Adipocyte (in vitro differentiated cells): ENCODE data around the gene ZNF740.
A peak's percentile ranks its signal among the peaks of the same experiment; 100 is the strongest.

Source experiments
- DNase-seq: peaks from one replicate; pipeline ENCODE4 v3.0.0-alpha.2; 2015; ENCODE audit warnings: low read depth
- H3K27me3 ChIP-seq: replicated peaks from 2 replicates; pipeline ENCODE4 v1.7.0; 2013; ENCODE audit warnings: mild to moderate bottlenecking, low read length, moderate library complexity; ENCODE audit not compliant: control insufficient read depth, insufficient read depth
- H3K36me3 ChIP-seq: 2 replicates; pipeline ENCODE4 v1.7.0; 2013; ENCODE audit warnings: low read length, mild to moderate bottlenecking, moderate library complexity; ENCODE audit not compliant: control insufficient read depth, insufficient read depth, severe bottlenecking
- H3K4me1 ChIP-seq: 2 replicates; pipeline ENCODE4 v1.7.0; 2013; ENCODE audit warnings: mild to moderate bottlenecking, low read length, moderate library complexity; ENCODE audit not compliant: control insufficient read depth, insufficient read depth
- H3K4me3 ChIP-seq: 2 replicates; pipeline ENCODE4 v1.7.0; 2013; ENCODE audit warnings: mild to moderate bottlenecking, low read length, moderate library complexity
- H3K9ac ChIP-seq: 2 replicates; pipeline ENCODE4 v1.7.0; 2013; ENCODE audit warnings: mild to moderate bottlenecking, low read length, moderate library complexity
- H3K9me3 ChIP-seq: 2 replicates; pipeline ENCODE4 v1.7.0; 2013; ENCODE audit warnings: mild to moderate bottlenecking, low read length, moderate library complexity; ENCODE audit not compliant: control insufficient read depth

The ZNF740 gene

GRCh38 chr12:53208435-53208834, 27.9 kb downstream of the ZNF740 start:
- Histone ChIP-seq H3K36me3 (peaks cover 27% of the 10 kb centered on the region), H3K9me3 (no peaks in the 10 kb centered on the region), H3K4me1 (peaks cover 36% of the 10 kb centered on the region), H3K9ac (no peak overlapping the region), H3K4me3 (no peak overlapping the region), H3K27me3 (no peaks in the 10 kb centered on the region)
- DNase-seq = no peak

- Histone ChIP-seq H3K9ac (peak overlapping the region; percentile 16), H3K4me3 (no peak overlapping the region), H3K27me3 (no peaks in the 10 kb centered on the region), H3K9me3 (no peaks in the 10 kb centered on the region), H3K4me1 (peaks cover 36% of the 10 kb centered on the region), H3K36me3 (peaks cover 31% of the 10 kb centered on the region)
- no peak for DNase-seq
These were observed 28.4 kb downstream of the ZNF740 start for GRCh38 chr12:53208877-53209463.

DNA sequence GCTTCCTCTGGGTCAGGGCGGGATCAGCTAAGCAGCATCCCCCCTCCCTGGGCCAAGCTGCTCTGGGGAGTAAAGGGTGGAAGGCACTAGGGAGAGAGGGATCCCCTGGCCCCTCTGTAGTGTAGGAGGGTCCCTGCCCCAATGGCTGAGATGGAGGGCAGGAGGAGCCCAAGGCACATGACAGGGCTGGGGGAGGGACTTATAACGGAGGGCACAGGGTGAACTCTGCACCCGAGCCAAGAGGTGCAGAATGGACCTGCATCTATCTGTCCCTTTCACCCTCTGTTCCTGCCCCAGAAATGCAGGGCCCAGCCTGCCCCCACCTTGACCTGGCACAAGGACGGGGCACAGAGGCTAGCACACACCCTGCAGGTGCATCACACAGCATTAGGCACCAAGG, 30.3 kb downstream of the ZNF740 start:
- H3K4me3 ChIP-seq = no peak overlapping the region
- no peak for DNase-seq
- H3K4me1 ChIP-seq = peaks cover 28% of the 10 kb centered on the region
- no peak overlapping the region for H3K9ac ChIP-seq
- H3K9me3 ChIP-seq = no peaks in the 10 kb centered on the region
- no peaks in the 10 kb centered on the region for H3K27me3 ChIP-seq
- H3K36me3 ChIP-seq = peaks cover 43% of the 10 kb centered on the region

- no peaks in the 10 kb centered on the region for H3K27me3 ChIP-seq
- H3K4me3 ChIP-seq = no peak overlapping the region
- H3K9me3 ChIP-seq = no peaks in the 10 kb centered on the region
- peaks cover 43% of the 10 kb centered on the region for H3K36me3 ChIP-seq
- peaks cover 21% of the 10 kb centered on the region for H3K4me1 ChIP-seq
- H3K9ac ChIP-seq = no peak overlapping the region
- DNase-seq = no peak
These were observed 31.2 kb downstream of the ZNF740 start for GRCh38 chr12:53211476-53212381.

DNA sequence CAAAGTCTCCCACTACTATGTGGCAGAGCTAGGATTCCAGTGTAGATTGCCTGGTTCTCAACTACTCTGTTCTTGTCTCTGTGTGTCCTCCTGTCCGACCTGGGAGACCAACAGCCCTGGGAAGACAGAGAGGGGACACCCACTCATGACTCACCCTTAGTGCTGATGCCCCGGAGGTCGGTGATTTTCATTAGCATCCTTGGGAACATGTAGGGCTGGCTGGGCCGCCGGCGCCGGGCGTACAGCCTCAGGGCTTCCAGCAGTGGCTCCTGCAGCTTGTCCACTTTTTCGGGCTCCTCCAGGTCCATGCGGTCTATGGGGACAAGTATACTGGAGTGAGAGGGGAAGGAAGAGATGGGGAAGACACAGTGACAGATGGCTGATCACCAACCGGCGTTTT, 32.4 kb downstream of the ZNF740 start:
- Histone ChIP-seq H3K9me3 (no peaks in the 10 kb centered on the region), H3K27me3 (no peaks in the 10 kb centered on the region), H3K36me3 (peaks cover 43% of the 10 kb centered on the region), H3K4me1 (peaks cover 28% of the 10 kb centered on the region), H3K4me3 (no peak overlapping the region), H3K9ac (peak overlapping the region; percentile 23)
- no peak for DNase-seq

- H3K4me1 ChIP-seq = peaks cover 28% of the 10 kb centered on the region
- DNase-seq = peak; percentile 87
- H3K9ac ChIP-seq = peak overlapping the region; percentile 23
- no peak overlapping the region for H3K4me3 ChIP-seq
- H3K36me3 ChIP-seq = peaks cover 43% of the 10 kb centered on the region
- no peaks in the 10 kb centered on the region for H3K9me3 ChIP-seq
- no peaks in the 10 kb centered on the region for H3K27me3 ChIP-seq
These were observed 32.8 kb downstream of the ZNF740 start for GRCh38 chr12:53213348-53213747.

DNA sequence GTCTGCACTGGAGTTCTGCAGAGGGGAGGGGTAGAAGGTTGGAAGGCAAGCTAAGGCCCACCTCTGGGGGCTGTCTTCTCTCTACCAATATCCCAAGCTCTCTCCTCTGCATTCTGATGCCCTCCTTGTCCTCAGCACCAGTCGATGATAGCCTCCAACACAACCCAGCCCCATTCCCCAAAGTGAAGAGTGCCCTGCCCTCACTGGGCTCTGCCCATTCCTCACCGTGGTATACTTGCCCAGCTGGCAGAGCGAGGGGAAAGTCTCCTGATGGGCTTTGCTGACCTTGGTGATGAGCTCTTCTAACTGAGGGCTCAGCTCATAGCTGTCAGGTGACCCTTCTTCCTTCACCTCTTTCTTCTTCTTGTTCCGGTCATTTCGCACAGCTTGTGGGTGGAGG, 33.7 kb downstream of the ZNF740 start:
- Histone ChIP-seq H3K4me1 (peaks cover 21% of the 10 kb centered on the region), H3K36me3 (peaks cover 43% of the 10 kb centered on the region), H3K9me3 (no peaks in the 10 kb centered on the region), H3K27me3 (no peaks in the 10 kb centered on the region), H3K9ac (no peak overlapping the region), H3K4me3 (no peak overlapping the region)
- DNase-seq = no peak

DNA sequence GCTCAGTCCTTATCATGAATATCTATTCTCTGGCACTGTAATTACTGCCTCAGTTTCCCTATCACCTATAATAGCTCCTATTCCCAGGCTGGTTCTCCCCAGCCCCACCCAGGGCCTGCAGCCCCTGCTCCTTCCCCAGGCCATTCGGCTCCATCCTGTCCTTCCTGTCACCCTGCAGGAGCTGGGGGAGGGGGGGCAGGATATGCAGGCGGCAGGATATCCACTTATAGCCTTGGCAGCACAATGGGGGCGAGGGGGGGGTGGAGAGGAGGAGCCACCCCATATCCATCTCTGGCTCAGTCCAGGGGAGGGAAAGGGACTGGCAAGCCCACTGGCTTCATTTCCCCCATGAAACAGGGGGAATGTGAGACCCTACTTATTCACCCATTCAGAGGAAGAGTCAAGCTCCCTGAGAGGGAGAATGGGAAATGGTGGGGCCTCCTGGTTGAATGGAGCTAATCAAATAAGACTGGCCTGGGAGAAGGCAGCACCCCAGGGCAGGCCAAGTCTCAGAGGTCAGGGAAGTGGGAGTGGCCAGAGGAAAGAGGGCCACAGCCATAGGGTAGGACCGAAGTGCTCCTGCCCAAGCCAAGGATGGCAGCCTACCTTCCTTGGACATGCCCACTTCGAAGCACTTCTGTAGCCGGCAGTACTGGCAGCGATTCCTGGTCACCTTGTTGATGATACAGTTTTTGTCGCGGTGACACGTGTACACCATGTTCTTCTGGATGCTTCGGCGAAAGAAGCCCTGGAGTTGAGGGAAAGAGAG, 34.3 kb downstream of the ZNF740 start:
- Histone ChIP-seq H3K36me3 (peaks cover 43% of the 10 kb centered on the region), H3K27me3 (no peaks in the 10 kb centered on the region), H3K9ac (no peak overlapping the region), H3K4me1 (peaks cover 20% of the 10 kb centered on the region), H3K9me3 (no peaks in the 10 kb centered on the region), H3K4me3 (no peak overlapping the region)
- no peak for DNase-seq

DNA sequence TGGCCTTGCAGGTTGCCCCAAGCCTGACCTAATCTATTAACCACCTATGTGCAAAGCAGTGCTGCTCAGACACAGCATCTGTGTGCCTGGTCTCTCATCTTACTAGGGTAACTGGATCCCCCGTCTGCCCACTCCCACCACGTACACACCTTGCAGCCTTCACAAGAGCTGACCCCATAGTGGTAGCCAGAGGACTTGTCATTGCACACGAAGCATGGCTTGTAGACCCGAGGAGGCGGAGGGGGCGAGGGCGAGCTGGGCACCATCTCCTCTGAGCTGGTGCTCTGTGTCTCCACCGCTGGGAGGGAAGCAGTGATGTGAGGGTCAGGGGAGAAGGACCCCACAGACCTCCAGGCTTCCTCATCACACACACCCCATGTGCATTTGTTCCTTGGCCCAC, 35.0 kb downstream of the ZNF740 start:
- H3K27me3 ChIP-seq = no peaks in the 10 kb centered on the region
- H3K9ac ChIP-seq = no peak overlapping the region
- H3K4me1 ChIP-seq = peaks cover 20% of the 10 kb centered on the region
- no peaks in the 10 kb centered on the region for H3K9me3 ChIP-seq
- H3K4me3 ChIP-seq = no peak overlapping the region
- no peak for DNase-seq
- peaks cover 43% of the 10 kb centered on the region for H3K36me3 ChIP-seq

- DNase-seq = peak; percentile 72
- H3K4me3 ChIP-seq = peak overlapping the region; percentile 74
- H3K27me3 ChIP-seq = no peaks in the 10 kb centered on the region
- H3K9ac ChIP-seq = peak overlapping the region; percentile 78
- H3K9me3 ChIP-seq = no peaks in the 10 kb centered on the region
- H3K4me1 ChIP-seq = peaks cover 22% of the 10 kb centered on the region
- peaks cover 25% of the 10 kb centered on the region for H3K36me3 ChIP-seq
These were observed 36.8 kb downstream of the ZNF740 start for GRCh38 chr12:53217051-53217930.
